ENCODE data around the gene VAPB. TPM values are rescaled to one million over a fixed set of nuclear protein-coding genes. Genes with fewer than 3 reads are reported as not detected.

VAPB gene
- total and polyA plus RNA-seq, 10 donors: 11.2 to 32.5 (median 23.3) TPM

DNA sequence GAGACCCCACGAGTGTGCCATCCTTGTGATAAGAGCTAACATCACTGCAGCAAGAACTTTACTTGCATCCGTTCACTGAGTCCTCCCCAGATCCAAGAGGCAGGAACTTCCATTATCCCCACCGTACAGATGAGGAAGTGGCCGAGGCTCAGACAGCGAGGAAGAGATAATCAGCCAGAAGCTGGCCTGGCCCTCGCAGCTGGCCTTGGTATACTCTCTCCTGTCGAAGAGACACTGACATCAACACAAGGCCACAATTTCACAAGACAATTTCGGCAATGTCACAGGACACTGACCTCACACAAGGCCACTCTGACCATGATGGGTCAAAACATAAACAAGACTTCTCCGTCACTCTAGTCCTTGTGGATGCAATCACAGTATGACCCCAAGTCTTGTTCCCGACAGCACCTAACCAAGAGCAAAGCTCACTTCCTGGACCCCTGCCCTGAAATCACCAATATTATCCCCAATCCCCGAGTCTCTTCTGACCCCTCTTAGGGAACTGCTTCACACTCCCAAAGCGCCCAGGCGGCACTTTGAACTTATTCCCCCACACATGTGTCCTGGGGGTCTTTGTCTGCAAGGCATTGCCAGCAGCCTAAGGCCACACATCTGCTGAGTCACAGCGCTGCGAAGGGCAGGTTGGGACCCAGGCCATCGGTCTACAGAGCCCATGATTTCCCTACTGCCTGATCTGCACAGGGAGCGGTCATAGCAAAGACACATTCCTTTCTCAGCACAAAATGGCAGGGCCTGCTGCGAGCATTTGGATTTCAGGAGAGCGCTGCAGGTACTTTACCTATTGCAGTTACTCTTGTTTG, 14.8 kb upstream of the VAPB start:
- 66 to 79% (median 71%) methylated on average over 19 of the region's 19 CpGs for WGBS, 5 donors
- Histone ChIP-seq H3K36me3 (no peaks in the 10 kb centered on the region), H3K9me3 (no peaks in the 10 kb centered on the region), H3K4me3 (no peak overlapping the region), H3K4me1 (peaks cover 0 to 3% (median 0%) of the 10 kb centered on the region in 6 donors), H3K27me3 (replicated peaks in 1 of 7) (no peaks in the 10 kb centered on the region), H3K27ac (no peak overlapping the region)
- TF ChIP-seq POLR2A (IDR thresholded peaks at IDR 0.05) (no peak), POLR2AphosphoS5 (IDR thresholded peaks at IDR 0.05) (no peak)
- DNase-seq: no peak
- intact Hi-C loops (cut with DNase I; ENCODE audit: low total_unique reads): no loop called here

DNA sequence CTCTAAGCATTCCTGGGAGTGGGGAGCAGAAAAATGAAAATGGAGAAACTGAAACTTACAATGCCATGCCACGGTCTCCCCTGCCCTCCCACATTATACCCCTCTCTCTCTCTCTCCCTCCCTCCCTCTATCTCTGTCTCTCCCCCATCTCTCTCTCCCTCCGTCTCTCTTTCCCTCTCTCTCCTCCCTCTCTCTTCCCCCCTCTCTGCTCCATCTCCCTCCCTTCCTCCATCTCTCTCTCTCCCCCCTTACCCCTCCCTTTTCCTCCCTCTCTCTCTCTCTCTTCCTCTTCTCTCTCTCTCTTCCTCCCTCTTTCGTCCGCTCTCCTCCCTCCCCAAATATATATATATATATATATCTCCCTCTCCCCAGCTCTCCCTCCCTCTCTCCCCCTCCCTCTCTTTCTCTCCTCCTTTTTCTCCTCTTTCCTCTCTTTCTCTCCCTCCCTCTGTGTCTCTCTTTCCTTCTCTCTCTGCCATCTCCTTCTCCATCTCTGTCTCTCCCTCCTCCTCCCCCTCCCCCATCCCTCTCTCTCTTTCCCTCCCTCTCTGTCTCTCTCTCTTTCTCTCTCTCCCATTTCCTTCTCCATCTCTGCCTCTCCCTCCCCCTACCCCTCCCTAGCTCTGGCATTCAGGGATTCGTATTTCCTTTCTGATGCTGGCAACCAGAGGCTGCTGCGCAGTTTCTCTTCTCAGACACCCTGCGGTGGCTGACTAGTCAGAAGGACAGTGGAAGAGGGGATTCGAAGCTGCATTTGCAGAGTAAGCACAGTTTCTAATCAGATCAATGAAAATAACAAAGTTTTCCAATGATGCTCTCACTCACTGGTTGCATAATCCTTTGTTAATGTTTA, 13.9 kb upstream of the VAPB start:
- Histone ChIP-seq H3K4me1 (peaks cover 0 to 3% (median 0%) of the 10 kb centered on the region in 6 donors), H3K9me3 (no peaks in the 10 kb centered on the region), H3K4me3 (no peak overlapping the region), H3K27ac (no peak overlapping the region), H3K36me3 (no peaks in the 10 kb centered on the region), H3K27me3 (replicated peaks in 1 of 7) (no peaks in the 10 kb centered on the region)
- intact Hi-C loops (cut with DNase I; ENCODE audit: low total_unique reads): no loop called here
- TF ChIP-seq POLR2AphosphoS5 (IDR thresholded peaks at IDR 0.05) (no peak), POLR2A (IDR thresholded peaks at IDR 0.05) (no peak)
- TF ChIP-seq, protein P1, sequence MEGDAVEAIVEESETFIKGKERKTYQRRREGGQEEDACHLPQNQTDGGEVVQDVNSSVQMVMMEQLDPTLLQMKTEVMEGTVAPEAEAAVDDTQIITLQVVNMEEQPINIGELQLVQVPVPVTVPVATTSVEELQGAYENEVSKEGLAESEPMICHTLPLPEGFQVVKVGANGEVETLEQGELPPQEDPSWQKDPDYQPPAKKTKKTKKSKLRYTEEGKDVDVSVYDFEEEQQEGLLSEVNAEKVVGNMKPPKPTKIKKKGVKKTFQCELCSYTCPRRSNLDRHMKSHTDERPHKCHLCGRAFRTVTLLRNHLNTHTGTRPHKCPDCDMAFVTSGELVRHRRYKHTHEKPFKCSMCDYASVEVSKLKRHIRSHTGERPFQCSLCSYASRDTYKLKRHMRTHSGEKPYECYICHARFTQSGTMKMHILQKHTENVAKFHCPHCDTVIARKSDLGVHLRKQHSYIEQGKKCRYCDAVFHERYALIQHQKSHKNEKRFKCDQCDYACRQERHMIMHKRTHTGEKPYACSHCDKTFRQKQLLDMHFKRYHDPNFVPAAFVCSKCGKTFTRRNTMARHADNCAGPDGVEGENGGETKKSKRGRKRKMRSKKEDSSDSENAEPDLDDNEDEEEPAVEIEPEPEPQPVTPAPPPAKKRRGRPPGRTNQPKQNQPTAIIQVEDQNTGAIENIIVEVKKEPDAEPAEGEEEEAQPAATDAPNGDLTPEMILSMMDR (IDR thresholded peaks at IDR 0.05 in 8 of 11, conservative IDR thresholded peaks at IDR 0.05 in 3 of 11): no peak
- WGBS, 5 donors: 44 to 53% (median 49%) methylated on average over 8 of the region's 8 CpGs
- DNase-seq: no peak

DNA sequence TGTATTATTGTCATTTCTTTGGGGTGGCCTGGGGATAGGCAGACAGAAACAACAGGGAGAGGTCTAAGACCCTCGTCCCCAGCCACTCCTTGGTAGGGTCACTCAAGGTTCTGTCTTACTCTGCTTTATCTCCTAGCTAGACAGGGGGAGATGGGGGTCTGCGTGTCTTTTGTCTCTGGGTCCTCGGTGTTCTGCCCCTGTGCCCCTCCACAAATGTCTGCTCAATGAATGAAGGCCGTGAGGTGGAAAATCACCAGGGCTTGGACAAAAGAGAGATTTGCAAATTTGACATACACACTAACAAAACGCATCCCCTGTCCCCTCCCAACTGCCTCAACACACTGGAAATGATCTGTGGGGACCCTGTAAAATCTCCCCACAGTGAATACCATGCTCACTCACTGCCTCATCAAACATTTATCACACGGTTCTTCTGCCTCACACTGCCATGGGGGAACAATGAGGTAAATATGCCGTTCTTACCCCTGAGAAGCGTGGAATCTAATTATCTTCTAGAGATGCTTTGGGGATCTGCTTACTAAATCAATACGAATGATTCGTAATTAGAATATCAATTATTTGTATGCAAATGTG, 13.2 kb upstream of the VAPB start:
- intact Hi-C loops (cut with DNase I; ENCODE audit: low total_unique reads): no loop called here
- TF ChIP-seq, protein P1 (IDR thresholded peaks at IDR 0.05 in 8 of 11, conservative IDR thresholded peaks at IDR 0.05 in 3 of 11): no peak
- no peak for TF ChIP-seq POLR2AphosphoS5 (IDR thresholded peaks at IDR 0.05)
- TF ChIP-seq POLR2A (IDR thresholded peaks at IDR 0.05): no peak
- peaks cover 0 to 4% (median 0%) of the 10 kb centered on the region in 8 donors for H3K9me3 ChIP-seq
- peaks cover 0 to 5% (median 0%) of the 10 kb centered on the region in 7 donors for H3K27me3 ChIP-seq (replicated peaks in 1 of 7)
- 83 to 91% (median 86%) methylated on average over 10 of the region's 10 CpGs for WGBS, 5 donors
- H3K4me1 ChIP-seq: peaks cover 0 to 3% (median 0%) of the 10 kb centered on the region in 6 donors
- DNase-seq: no peak
- H3K36me3 ChIP-seq: no peaks in the 10 kb centered on the region
- no peak overlapping the region for H3K4me3 ChIP-seq
- H3K27ac ChIP-seq: no peak overlapping the region

DNA sequence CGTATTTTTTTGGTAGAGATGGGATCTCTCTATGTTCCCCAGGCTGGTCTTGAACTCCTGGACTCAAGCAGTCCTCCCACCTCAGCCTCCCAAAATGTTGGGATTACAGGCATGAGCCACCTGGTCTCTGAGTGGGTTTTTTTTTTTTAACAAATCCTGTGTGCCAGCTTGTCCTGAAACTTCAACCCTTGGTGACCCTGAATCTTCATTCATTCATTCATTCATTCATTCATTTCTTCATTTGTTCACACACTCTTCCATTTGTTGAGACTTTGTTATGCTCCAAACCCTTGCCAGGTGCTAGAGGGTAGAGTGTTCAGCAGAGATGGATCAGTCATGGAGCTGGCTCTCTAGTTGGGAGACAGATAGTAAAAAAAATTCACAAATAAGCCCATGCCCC, 12.0 kb upstream of the VAPB start:
- intact Hi-C loops (cut with DNase I; ENCODE audit: low total_unique reads): no loop called here
- Histone ChIP-seq H3K9me3 (peaks cover 0 to 16% (median 5%) of the 10 kb centered on the region in 8 donors), H3K4me1 (peaks cover 0 to 3% (median 0%) of the 10 kb centered on the region in 6 donors), H3K36me3 (no peaks in the 10 kb centered on the region), H3K27ac (no peak overlapping the region), H3K4me3 (no peak overlapping the region), H3K27me3 (replicated peaks in 1 of 7) (peaks cover 0 to 9% (median 0%) of the 10 kb centered on the region in 7 donors)
- TF ChIP-seq, protein P1 (IDR thresholded peaks at IDR 0.05 in 8 of 11, conservative IDR thresholded peaks at IDR 0.05 in 3 of 11): no peak
- no peak for TF ChIP-seq POLR2AphosphoS5 (IDR thresholded peaks at IDR 0.05)
- TF ChIP-seq POLR2A (IDR thresholded peaks at IDR 0.05): no peak
- 74 to 89% (median 75%) methylated on average over 1 of the region's 1 CpG for WGBS, 5 donors
- no peak for DNase-seq
